Right lobe of liver (tissue), 4 donors: ENCODE data around the gene UBE2O.

Source experiments
- POLR2A ChIP-seq: fragments of 450-650 bp; IDR thresholded peaks from one replicate; pipeline ENCODE4 v1.6.1; 2017; ENCODE audit warnings: antibody characterized with exemption, mild to moderate bottlenecking
- TF ChIP-seq, protein P1 (sequence below), 4 donors: fragments of 200-600 bp in 3 of 4; fragments of 450-650 bp in 1 of 4; IDR thresholded peaks; one replicate each; pipeline versions ENCODE4 v1.5.1 to v1.8.0; 2016 to 2022; ENCODE audit warnings: antibody characterized with exemption in 4 of 4, mild to moderate bottlenecking in 2 of 4
- donor health status: DM: no; HTN: no; CAD: no.
- donor health status: DM: no; HTN: no; CAD: no.
- donor health status: DM: no; HTN: yes; CAD: no.

- TF ChIP-seq, protein P1, sequence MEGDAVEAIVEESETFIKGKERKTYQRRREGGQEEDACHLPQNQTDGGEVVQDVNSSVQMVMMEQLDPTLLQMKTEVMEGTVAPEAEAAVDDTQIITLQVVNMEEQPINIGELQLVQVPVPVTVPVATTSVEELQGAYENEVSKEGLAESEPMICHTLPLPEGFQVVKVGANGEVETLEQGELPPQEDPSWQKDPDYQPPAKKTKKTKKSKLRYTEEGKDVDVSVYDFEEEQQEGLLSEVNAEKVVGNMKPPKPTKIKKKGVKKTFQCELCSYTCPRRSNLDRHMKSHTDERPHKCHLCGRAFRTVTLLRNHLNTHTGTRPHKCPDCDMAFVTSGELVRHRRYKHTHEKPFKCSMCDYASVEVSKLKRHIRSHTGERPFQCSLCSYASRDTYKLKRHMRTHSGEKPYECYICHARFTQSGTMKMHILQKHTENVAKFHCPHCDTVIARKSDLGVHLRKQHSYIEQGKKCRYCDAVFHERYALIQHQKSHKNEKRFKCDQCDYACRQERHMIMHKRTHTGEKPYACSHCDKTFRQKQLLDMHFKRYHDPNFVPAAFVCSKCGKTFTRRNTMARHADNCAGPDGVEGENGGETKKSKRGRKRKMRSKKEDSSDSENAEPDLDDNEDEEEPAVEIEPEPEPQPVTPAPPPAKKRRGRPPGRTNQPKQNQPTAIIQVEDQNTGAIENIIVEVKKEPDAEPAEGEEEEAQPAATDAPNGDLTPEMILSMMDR (IDR thresholded peaks at IDR 0.05) = no peak
- TF ChIP-seq POLR2A = no peak
These were observed 55.8 kb downstream of the UBE2O start for GRCh38 chr17:76397184-76397583.
